OCI-LY1 (cell line): ENCODE data around the gene IDS.

Experiments
- CTCF ChIP-seq: fragments of 200-600 bp; sonication (generic), shearing (Covaris generic); IDR thresholded peaks from 2 replicates; pipeline ENCODE4 v1.5.1; 2017; ENCODE audit warnings: mild to moderate bottlenecking, antibody characterized with exemption, low read length, moderate library complexity, mixed read lengths
- EZH2 ChIP-seq: fragments of 200-600 bp; sonication (generic), shearing (Covaris generic); IDR thresholded peaks from 2 replicates; pipeline ENCODE4 v1.8.0; 2017; ENCODE audit warnings: borderline replicate concordance, mixed run types, mild to moderate bottlenecking, antibody characterized with exemption, low read length, moderate library complexity, mixed read lengths

GRCh38 chrX:149531599-149531998 lies 26.5 kb upstream of the IDS start:
- TF ChIP-seq CTCF (no peak), EZH2 (no peak)
